ENCODE measurements around the gene SEC24D.

GRCh38 chr4:118849867-118850487 lies 14.1 kb upstream of the SEC24D start:
- TF ChIP-seq CTCF (IDR thresholded peaks at IDR 0.05; ENCODE audit: low read depth, low read length, poor library complexity, severe bottlenecking) (no peak), EZH2phosphoT487 (IDR thresholded peaks at IDR 0.05; ENCODE audit: borderline replicate concordance, low read length) (no peak)

All from DOHH2 (cell line).